HepG2 (cell line): ENCODE measurements around the gene SRD5A1. TPM values are rescaled to one million over a fixed set of nuclear protein-coding genes. Genes with fewer than 3 reads are reported as not detected.

Experiments
- AKAP8 ChIP-seq: sonication (generic); formaldehyde crosslinking; IDR thresholded peaks from 2 replicates; pipeline ENCODE4 v1.5.1; 2020; ENCODE audit warnings: mild to moderate bottlenecking, missing genetic modification reagents
- FOSL1 ChIP-seq: sonication (generic); formaldehyde crosslinking; IDR thresholded peaks from 2 replicates; pipeline ENCODE4 v1.9.0; 2021; ENCODE audit warnings: missing genetic modification reagents, borderline replicate concordance
- JUNB ChIP-seq: sonication (generic); formaldehyde crosslinking; IDR thresholded peaks from 2 replicates; pipeline ENCODE4 v1.8.0; 2022; ENCODE audit warnings: missing genetic modification reagents, mild to moderate bottlenecking, borderline replicate concordance
- MAFG ChIP-seq: sonication (generic); formaldehyde crosslinking; IDR thresholded peaks from 2 replicates; pipeline ENCODE4 v1.5.1; 2020; ENCODE audit warnings: mild to moderate bottlenecking, missing genetic modification reagents
- RXRA ChIP-seq: sonication (generic); formaldehyde crosslinking; IDR thresholded peaks from 2 replicates; pipeline ENCODE4 v1.5.1; 2020; ENCODE audit warnings: missing genetic modification reagents
- ZBTB42 ChIP-seq: sonication (generic); formaldehyde crosslinking; IDR thresholded peaks from 2 replicates; pipeline ENCODE4 v1.5.0; 2020; ENCODE audit warnings: mild to moderate bottlenecking, missing genetic modification reagents
- ZNF280D ChIP-seq: sonication (generic); formaldehyde crosslinking; IDR thresholded peaks from 2 replicates; pipeline ENCODE4 v1.5.1; 2020; ENCODE audit warnings: mild to moderate bottlenecking, missing genetic modification reagents
- ZNF382 ChIP-seq: sonication (generic); formaldehyde crosslinking; IDR thresholded peaks from 2 replicates; pipeline ENCODE4 v1.5.0; 2020; ENCODE audit warnings: missing genetic modification reagents, mild to moderate bottlenecking, borderline replicate concordance
- polyA plus RNA-seq, 8 experiments: library from polyadenylated mRNA; depleted of rRNA in 3 of 8; stranded (reverse) in 7 of 8; unstranded in 1 of 8; fragments of >200 nt; fragmentation: Illumina TruSeq in 4 of 8; extraction: Trizol in 4 of 8; gene quantifications; 2 replicates each; pipeline versions ENCODE4 v1.2.1 to v1.2.3, GENCODE V29; 2011 to 2016; ENCODE audit warnings: low read depth in 4 of 8, missing spikeins in 1 of 8, mixed read lengths in 1 of 8; ENCODE audit not compliant: insufficient read depth in 1 of 8
- total RNA-seq, 5 experiments: library from RNA; depleted of rRNA; stranded (reverse); fragments of >200 nt; fragmentation: Illumina TruSeq; extraction: Trizol; gene quantifications; 2 replicates each; pipeline ENCODE4 v1.2.3, GENCODE V29; 2016; ENCODE audit warnings: low read depth in 1 of 5
- TF ChIP-seq, protein P1 (sequence below), 2 experiments: fragments of 450-650 bp in 1 of 2; sonication (generic) in 1 of 2; formaldehyde crosslinking in 1 of 2; IDR thresholded peaks; 2 replicates each; pipeline versions ENCODE4 v1.6.1 to v1.8.0; 2016 to 2022; ENCODE audit warnings: antibody characterized with exemption in 1 of 2, mild to moderate bottlenecking in 1 of 2, missing genetic modification reagents in 1 of 2

Gene SRD5A1
- total and polyA plus RNA-seq, 2 of the 13 experiments (the other 11 are each of a cell fraction or from before 2014, with no cell fraction given), result 6.1 to 9.9 TPM

- TF ChIP-seq, protein P1, sequence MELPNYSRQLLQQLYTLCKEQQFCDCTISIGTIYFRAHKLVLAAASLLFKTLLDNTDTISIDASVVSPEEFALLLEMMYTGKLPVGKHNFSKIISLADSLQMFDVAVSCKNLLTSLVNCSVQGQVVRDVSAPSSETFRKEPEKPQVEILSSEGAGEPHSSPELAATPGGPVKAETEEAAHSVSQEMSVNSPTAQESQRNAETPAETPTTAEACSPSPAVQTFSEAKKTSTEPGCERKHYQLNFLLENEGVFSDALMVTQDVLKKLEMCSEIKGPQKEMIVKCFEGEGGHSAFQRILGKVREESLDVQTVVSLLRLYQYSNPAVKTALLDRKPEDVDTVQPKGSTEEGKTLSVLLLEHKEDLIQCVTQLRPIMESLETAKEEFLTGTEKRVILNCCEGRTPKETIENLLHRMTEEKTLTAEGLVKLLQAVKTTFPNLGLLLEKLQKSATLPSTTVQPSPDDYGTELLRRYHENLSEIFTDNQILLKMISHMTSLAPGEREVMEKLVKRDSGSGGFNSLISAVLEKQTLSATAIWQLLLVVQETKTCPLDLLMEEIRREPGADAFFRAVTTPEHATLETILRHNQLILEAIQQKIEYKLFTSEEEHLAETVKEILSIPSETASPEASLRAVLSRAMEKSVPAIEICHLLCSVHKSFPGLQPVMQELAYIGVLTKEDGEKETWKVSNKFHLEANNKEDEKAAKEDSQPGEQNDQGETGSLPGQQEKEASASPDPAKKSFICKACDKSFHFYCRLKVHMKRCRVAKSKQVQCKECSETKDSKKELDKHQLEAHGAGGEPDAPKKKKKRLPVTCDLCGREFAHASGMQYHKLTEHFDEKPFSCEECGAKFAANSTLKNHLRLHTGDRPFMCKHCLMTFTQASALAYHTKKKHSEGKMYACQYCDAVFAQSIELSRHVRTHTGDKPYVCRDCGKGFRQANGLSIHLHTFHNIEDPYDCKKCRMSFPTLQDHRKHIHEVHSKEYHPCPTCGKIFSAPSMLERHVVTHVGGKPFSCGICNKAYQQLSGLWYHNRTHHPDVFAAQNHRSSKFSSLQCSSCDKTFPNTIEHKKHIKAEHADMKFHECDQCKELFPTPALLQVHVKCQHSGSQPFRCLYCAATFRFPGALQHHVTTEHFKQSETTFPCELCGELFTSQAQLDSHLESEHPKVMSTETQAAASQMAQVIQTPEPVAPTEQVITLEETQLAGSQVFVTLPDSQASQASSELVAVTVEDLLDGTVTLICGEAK (IDR thresholded peaks at IDR 0.05), result no peak
- TF ChIP-seq, protein P1 (CRISPR knock-in tag; IDR thresholded peaks at IDR 0.05), result no peak
- TF ChIP-seq ZBTB42 (CRISPR knock-in tag) (0 out of 2 replicates have a peak, but pooled peaks have one; percentile 45), ZNF382 (CRISPR knock-in tag) (no peak), JUNB (CRISPR knock-in tag) (no peak), AKAP8 (no peak), RXRA (CRISPR knock-in tag) (no peak), MAFG (CRISPR knock-in tag) (no peak), ZNF280D (no peak), FOSL1 (CRISPR knock-in tag) (no peak)
Measured at GRCh38 chr5:6632888-6633468, at the start of gene SRD5A1, which contains the start of gene NSUN2 (continued).
